Smooth muscle cell (in vitro differentiated cells): ENCODE data around the gene ANKFY1. TPM values are rescaled to one million over a fixed set of nuclear protein-coding genes. Genes with fewer than 3 reads are reported as not detected.

ENCODE experiments used
- DNase-seq: peaks from one replicate; lab custom pipeline; 2025; ENCODE audit not compliant: unreplicated experiment; lab: John Stamatoyannopoulos, UW
- H2AFZ ChIP-seq: fragments of 200-600 bp; sonication (generic); 2 replicates; pipeline ENCODE4 v1.6.0; 2016; ENCODE audit warnings: antibody characterized with exemption, low read depth, mild to moderate bottlenecking
- H3F3A ChIP-seq: fragments of 200-600 bp; sonication (generic); 2 replicates; pipeline ENCODE4 v1.6.0; 2017; ENCODE audit warnings: antibody characterized with exemption, low read depth
- H3K27ac ChIP-seq: fragments of 200-600 bp; sonication (generic); 2 replicates; pipeline ENCODE4 v1.5.1; 2016; ENCODE audit warnings: low read depth, mild to moderate bottlenecking
- H3K27me3 ChIP-seq: fragments of 200-600 bp; sonication (generic); 2 replicates; pipeline ENCODE4 v1.6.1; 2016; ENCODE audit warnings: low read depth, mild to moderate bottlenecking
- H3K36me3 ChIP-seq: fragments of 200-600 bp; sonication (generic); 2 replicates; pipeline ENCODE4 v1.5.1; 2016; ENCODE audit warnings: low read depth
- H3K4me1 ChIP-seq: fragments of 200-600 bp; sonication (generic); 2 replicates; pipeline ENCODE4 v1.5.1; 2016; ENCODE audit warnings: low read depth
- H3K4me2 ChIP-seq: fragments of 200-600 bp; sonication (generic); 2 replicates; pipeline ENCODE4 v1.6.0; 2016; ENCODE audit warnings: mild to moderate bottlenecking
- H3K4me3 ChIP-seq: fragments of 200-600 bp; sonication (generic); 2 replicates; pipeline ENCODE4 v1.5.1; 2016; ENCODE audit warnings: mild to moderate bottlenecking
- H3K79me2 ChIP-seq: fragments of 200-600 bp; sonication (generic); 2 replicates; pipeline ENCODE4 v1.6.0; 2016; ENCODE audit warnings: low read depth, mild to moderate bottlenecking
- H3K9ac ChIP-seq: fragments of 200-600 bp; sonication (generic); 2 replicates; pipeline ENCODE4 v1.6.0; 2016; ENCODE audit warnings: low read depth
- H3K9me3 ChIP-seq: fragments of 200-600 bp; sonication (generic); replicated peaks from 2 replicates; pipeline ENCODE4 v1.5.1; 2016; ENCODE audit warnings: low read depth
- H4K20me1 ChIP-seq: fragments of 200-600 bp; sonication (generic); 2 replicates; pipeline ENCODE4 v1.6.0; 2016; ENCODE audit warnings: low read depth
- WGBS: methylation state at CpG from one replicate; pipeline ENCODE4 v1.1.7; 2016; ENCODE audit warnings: low lambda C conversion rate; 5-methylcytosine and 5-hydroxymethylcytosine counted together
- polyA plus RNA-seq: library from polyadenylated mRNA; unstranded; fragments of >200 nt; fragmentation: Nextera tagmentation; extraction: Ambion mirVana; gene quantifications from 2 replicates; pipeline ENCODE4 v1.2.1, GENCODE V29; 2016
- total RNA-seq: library from RNA; depleted of rRNA; stranded (reverse); fragments of >200 nt; gene quantifications from 2 replicates; pipeline ENCODE4 v1.2.3, GENCODE V29; 2014
- TF ChIP-seq, protein P1 (sequence below): fragments of 200-600 bp; sonication (generic); IDR thresholded peaks from 2 replicates; pipeline ENCODE4 v1.5.1; 2017; ENCODE audit warnings: borderline replicate concordance, mild to moderate bottlenecking, antibody characterized with exemption; ENCODE audit not compliant: insufficient read depth, poor library complexity, severe bottlenecking

The ANKFY1 gene
- total and polyA plus RNA-seq, 2 experiments from 2014 or later: 11.5 to 26.3 TPM

DNA sequence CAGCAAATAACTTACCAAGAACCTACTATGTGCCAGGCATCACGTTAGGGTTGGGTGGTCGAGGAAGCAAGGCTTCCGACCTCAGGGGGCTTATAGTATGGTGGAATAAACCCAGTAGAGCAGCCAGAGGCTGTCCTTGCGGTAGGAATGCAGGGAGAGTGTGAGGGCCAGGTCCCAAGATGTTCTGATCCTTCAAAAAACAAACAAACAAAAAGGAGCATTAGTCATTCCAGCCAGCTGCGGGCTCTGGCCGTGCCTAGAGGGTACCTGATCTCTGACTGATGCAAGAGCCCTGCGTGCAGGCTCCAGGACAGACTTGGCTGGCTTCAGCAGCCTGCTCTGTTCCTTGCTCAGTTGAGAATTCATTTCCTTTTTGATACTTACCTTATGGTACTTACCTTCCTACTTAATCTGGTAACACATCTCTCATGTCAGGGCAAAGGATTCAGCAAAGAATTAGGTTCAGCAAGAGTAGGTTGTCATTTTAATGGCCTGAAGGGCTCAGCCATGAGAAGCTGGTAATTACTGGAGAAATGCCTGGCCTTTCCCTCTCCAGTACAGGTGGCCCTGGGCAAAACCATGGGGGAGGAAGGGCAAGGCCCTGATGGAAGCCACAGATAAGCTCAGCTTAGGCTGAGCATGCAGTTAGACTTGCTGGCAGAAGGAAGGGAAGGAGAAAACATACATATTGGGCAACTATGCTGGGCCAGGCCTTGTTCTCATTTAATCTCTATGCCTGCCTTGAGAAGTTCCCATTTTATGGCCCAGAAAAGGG lies 102.4 kb downstream of the ANKFY1 start:
- Histone ChIP-seq H3K9ac (peak overlapping the region; percentile 18), H3K4me2 (peak overlapping the region; percentile 37), H3K9me3 (no peaks in the 10 kb centered on the region), H3K27ac (peak overlapping the region; percentile 75), H3F3A (peaks cover 21% of the 10 kb centered on the region), H3K4me1 (peaks cover 15% of the 10 kb centered on the region), H3K79me2 (no peaks in the 10 kb centered on the region), H2AFZ (no peak overlapping the region), H3K36me3 (peaks cover 3% of the 10 kb centered on the region), H3K27me3 (peaks cover 20% of the 10 kb centered on the region), H3K4me3 (no peak overlapping the region), H4K20me1 (peaks cover 68% of the 10 kb centered on the region)
- TF ChIP-seq, protein P1, sequence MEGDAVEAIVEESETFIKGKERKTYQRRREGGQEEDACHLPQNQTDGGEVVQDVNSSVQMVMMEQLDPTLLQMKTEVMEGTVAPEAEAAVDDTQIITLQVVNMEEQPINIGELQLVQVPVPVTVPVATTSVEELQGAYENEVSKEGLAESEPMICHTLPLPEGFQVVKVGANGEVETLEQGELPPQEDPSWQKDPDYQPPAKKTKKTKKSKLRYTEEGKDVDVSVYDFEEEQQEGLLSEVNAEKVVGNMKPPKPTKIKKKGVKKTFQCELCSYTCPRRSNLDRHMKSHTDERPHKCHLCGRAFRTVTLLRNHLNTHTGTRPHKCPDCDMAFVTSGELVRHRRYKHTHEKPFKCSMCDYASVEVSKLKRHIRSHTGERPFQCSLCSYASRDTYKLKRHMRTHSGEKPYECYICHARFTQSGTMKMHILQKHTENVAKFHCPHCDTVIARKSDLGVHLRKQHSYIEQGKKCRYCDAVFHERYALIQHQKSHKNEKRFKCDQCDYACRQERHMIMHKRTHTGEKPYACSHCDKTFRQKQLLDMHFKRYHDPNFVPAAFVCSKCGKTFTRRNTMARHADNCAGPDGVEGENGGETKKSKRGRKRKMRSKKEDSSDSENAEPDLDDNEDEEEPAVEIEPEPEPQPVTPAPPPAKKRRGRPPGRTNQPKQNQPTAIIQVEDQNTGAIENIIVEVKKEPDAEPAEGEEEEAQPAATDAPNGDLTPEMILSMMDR: peak; percentile 51
- 17% methylated on average over 7 of the region's 7 CpGs for WGBS
- DNase-seq: no peak

DNA sequence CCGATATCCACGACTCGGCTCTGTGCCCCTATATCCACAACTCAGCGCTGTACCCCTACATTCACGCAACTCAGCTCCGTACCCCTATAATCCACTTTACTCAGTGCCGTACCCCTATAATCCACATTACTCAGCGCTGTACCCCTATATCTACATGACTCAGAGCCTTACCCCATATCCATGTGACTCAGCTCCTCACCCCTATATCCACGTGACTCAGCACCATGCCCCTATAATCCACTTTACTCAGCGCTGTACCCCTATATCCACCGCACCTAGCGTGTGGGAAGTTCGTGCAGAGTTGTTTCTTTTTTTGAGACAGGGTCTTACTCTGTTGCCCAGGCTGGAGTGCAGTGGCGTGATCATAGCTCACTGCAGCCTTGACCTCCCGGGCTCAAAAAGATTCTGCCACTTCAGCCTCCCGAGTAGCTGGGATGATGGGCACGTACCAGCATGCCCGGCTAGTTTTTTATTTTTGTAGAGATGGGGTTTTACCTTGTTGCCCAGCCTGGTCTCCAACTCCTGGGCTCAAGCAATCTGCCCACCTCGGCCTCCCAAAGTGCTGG lies 103.4 kb downstream of the ANKFY1 start:
- no peak overlapping the region for H3K4me3 ChIP-seq
- peaks cover 21% of the 10 kb centered on the region for H3F3A ChIP-seq
- no peak overlapping the region for H3K4me2 ChIP-seq
- H3K4me1 ChIP-seq: peaks cover 15% of the 10 kb centered on the region
- TF ChIP-seq, protein P1: no peak
- H3K27me3 ChIP-seq: peaks cover 14% of the 10 kb centered on the region
- DNase-seq: no peak
- no peaks in the 10 kb centered on the region for H3K9me3 ChIP-seq
- no peak overlapping the region for H2AFZ ChIP-seq
- WGBS: 97% methylated on average over 19 of the region's 19 CpGs
- H3K36me3 ChIP-seq: no peaks in the 10 kb centered on the region
- peak overlapping the region; percentile 34 for H3K27ac ChIP-seq
- H3K9ac ChIP-seq: no peak overlapping the region
- H3K79me2 ChIP-seq: no peaks in the 10 kb centered on the region
- peaks cover 58% of the 10 kb centered on the region for H4K20me1 ChIP-seq

DNA sequence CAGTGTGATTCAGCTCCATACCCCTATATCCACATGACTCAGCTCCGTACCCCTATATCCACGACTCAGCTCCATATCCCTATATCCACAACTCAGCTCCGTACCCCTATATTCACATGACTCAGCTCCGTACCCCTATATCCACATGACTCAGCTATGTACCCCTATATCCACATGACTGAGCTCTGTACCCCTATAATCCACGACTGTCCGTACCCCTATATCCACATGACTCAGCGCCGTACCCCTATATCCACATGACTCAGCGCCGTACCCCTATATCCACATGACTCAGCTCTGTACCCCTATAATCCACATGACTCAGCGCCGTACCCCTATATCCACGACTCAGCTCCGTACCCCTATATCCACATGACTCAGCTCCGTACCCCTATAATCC lies 104.0 kb downstream of the ANKFY1 start:
- TF ChIP-seq, protein P1: no peak
- Histone ChIP-seq H3K4me3 (no peak overlapping the region), H3K79me2 (no peaks in the 10 kb centered on the region), H3F3A (peaks cover 21% of the 10 kb centered on the region), H3K27me3 (peaks cover 14% of the 10 kb centered on the region), H3K4me2 (no peak overlapping the region), H3K4me1 (peaks cover 15% of the 10 kb centered on the region), H4K20me1 (peaks cover 52% of the 10 kb centered on the region), H3K36me3 (no peaks in the 10 kb centered on the region), H2AFZ (no peak overlapping the region), H3K9ac (no peak overlapping the region), H3K27ac (no peak overlapping the region), H3K9me3 (no peaks in the 10 kb centered on the region)
- 99% methylated on average over 15 of the region's 15 CpGs for WGBS
- no peak for DNase-seq
